SH-SY5Y (cell line): ENCODE data around the gene GPR143.

Experiments
- GATA2 ChIP-seq: IDR thresholded peaks from 2 replicates; pipeline ENCODE4 v1.6.1; 2011; ENCODE audit warnings: mild to moderate bottlenecking, low read depth, low read length
- GATA3 ChIP-seq: IDR thresholded peaks from 2 replicates; pipeline ENCODE4 v1.6.1; 2011; ENCODE audit warnings: low read depth, mild to moderate bottlenecking, low read length, moderate library complexity

The GPR143 gene

DNA sequence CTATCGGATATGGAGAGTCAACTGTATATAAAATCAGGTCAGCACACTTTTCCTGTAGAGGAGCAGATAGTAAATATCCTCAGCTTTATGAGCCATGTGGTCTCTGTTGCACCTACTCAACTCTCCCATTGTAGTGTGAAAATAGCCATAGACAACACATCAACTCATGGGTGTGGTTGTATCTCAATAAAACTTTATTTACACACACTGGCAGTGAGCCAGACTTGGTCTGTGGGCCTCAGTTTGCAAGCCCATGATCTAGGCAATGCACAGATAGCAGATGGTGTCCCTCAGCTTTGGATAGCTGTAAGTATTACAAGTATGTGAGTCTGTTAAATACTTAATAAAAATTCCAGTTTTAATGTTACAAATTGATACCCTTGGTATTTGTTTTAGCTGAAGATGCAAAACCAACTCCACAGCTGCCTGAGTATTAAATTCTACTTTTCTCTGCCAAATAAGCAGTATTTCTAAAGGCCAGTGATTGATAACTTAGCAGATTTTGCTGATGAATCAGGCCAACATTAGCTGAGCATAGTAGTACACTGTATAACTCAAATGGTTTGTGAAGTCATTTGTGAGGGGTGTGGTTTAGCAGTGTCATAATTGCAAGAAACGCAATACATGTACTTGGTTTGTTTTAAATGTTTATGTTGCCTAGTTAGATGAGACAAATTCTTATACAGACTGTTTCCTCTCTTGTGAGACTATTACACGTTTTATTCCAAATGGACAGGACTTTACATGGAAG lies 87.3 kb downstream of the GPR143 start:
- no peak for TF ChIP-seq GATA3
- TF ChIP-seq GATA2 = no peak

- TF ChIP-seq GATA3 = no peak
Observed at GRCh38 chrX:9677098-9677739, 88.4 kb downstream of the GPR143 start.

- TF ChIP-seq GATA3 = no peak
- no peak for TF ChIP-seq GATA2
Observed at GRCh38 chrX:9676738-9677097, 88.9 kb downstream of the GPR143 start.

DNA sequence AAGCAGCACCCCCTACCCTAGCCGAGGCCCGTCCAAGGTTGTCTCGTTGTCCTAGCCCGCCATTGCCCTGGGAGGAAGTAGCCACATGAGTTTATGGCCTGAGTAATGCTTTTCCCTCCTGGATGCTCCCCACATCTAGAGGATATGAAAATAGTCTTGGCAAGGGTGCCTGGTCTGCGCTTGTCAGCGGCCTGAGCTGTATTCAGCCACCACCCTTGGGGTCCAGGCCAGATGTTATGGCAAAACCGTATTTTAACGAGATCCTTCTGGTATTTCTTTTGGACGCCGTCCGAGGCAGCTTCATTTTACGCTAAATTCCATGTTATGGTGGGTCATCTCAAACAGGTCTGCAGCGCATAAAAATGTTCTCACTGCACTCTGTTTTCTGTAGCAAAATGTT lies 89.3 kb downstream of the GPR143 start:
- no peak for TF ChIP-seq GATA2
- TF ChIP-seq GATA3 = no peak
